ENCODE measurements around the gene SLC29A4. TPM values are rescaled to one million over a fixed set of nuclear protein-coding genes. Genes with fewer than 3 reads are reported as not detected.
"Not testable (repeated sequence)": the region's sequence is repeated elsewhere in the genome, so short reads cannot be mapped to it uniquely, and the experiment has no call there.

SLC29A4 gene
- total RNA-seq, 1 experiment from 2014 or later = 1.4 TPM

GRCh38 chr7:5274441-5274840, 8.3 kb upstream of the SLC29A4 start:
- DNase-seq (ENCODE audit: low read depth) = no peak

DNA sequence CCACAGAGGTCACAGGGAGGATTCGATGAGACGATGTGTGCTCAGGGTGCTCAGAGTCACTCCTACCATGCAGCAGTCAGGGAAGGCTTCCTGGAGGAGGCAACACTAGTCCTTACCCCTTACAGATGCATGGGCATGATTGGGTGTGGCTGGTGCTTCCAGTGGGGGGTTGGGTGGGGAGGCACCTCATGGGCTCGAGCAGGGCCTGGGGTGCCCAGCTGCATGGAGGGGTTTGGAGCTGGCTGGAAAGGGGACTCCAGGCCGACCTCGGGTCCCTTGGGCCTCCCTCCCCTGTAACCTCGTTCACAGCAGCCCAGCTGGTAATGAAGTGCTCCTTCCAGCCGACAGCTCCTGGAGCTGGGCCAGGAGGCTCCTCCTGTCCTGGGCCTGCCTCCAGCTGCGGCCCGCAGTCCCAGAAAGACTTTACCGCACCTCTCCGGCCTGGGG, 7.7 kb upstream of the SLC29A4 start:
- peak; percentile 32 for DNase-seq (ENCODE audit: low read depth)

DNA sequence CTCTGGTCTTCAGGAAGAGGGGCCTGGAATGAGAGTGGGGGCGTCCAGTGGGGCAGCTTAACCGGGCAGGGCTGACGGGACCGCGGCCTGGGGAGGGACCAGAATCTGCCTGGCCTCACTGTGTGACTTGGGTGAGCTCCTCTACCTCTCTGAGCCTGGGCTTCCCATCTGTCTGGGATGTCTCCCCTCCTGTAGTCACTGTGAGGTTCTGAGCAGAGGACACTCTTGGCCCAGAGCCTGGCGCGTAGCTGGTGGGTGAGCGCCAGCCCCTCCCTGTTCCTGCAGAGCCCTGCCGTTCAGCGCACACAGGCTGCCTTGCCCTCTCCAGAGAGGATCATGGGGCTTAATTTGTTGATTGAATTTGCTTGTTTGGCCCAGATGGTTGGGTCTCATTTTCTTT, 7.2 kb upstream of the SLC29A4 start:
- DNase-seq (ENCODE audit: low read depth) = not testable (repeated sequence)

DNA sequence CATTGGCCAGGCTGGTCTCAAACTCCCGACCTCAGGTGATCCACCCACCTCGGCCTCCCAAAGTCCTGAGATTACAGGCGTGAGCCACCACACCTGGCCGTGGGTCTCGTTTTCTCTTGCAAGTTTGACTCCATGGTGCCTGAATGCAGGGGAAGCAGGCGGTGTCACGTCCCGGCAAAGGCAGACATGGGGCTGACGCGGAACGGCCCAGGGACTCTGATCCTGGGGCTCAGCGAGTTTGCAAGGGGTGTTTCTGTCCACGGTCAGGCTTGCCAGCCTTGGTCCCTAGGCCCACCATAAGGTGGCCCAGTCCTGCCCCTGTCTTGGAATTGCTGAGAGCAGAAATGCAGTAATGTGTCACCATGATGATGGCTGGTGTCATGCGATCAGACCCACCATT, 6.6 kb upstream of the SLC29A4 start:
- not testable (repeated sequence) for DNase-seq (ENCODE audit: low read depth)

GRCh38 chr7:5276611-5277010, 6.1 kb upstream of the SLC29A4 start:
- no peak for DNase-seq (ENCODE audit: low read depth)

- peak; percentile 31 for DNase-seq (ENCODE audit: low read depth)
These were observed 4.0 kb upstream of the SLC29A4 start for GRCh38 chr7:5278766-5279165.

- no peak for DNase-seq (ENCODE audit: low read depth)
These were observed 3.0 kb upstream of the SLC29A4 start for GRCh38 chr7:5279734-5280133.

- DNase-seq (ENCODE audit: low read depth) = not testable (repeated sequence)
These were observed 894 bp upstream of the SLC29A4 start for GRCh38 chr7:5281598-5282500.

GRCh38 chr7:5283421-5284303, 919 bp downstream of the SLC29A4 start:
- peak; percentile 28 for DNase-seq (ENCODE audit: low read depth)

DNA sequence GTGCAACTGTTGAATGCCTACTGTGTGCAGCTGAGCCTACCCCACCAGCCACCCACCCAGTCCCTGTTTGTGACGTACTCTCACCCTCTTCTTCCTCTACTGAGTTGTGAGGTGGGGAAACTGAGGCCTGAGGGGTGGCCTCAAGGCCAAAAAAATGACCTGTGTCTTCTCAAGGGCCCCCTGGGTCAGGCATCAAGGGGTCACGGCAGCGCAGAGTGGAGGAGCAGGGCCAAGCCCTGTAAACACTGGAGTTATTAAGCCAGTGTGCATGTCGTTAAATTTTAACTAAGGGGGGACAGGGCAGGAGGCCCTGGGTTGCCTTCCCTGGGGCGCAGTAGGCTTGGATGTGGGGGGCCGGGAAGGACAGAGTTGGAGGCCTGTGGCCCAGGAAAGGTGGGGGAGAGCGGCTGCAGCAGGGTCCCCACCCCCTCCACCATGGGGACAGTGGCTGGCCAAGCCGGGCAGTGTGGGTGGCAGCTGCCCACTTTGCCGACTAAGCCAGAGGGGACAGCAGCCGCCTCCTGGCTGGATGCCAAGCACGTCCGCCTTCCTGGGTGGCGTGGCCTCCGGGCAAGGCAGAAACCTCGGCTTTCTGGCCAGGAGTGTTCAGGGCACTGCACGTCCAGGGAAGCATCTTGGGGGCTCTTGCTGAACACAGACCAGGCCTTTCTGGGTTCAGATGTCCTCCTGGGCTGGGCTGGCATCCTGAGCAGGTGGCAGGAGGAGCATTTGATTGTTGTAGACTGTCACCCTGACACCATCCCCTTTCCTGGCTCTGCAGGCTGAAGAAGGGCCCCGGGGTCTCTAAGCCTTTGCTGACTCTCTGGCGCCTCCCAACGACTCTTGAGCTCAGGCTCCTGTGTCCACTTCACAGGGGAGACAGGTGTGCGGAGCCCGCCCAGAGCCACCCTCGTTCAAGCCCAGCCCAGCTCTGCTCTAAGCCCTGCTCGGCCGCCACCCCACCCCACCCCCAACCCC, 1.9 kb downstream of the SLC29A4 start:
- DNase-seq (ENCODE audit: low read depth) = peak; percentile 36

DNA sequence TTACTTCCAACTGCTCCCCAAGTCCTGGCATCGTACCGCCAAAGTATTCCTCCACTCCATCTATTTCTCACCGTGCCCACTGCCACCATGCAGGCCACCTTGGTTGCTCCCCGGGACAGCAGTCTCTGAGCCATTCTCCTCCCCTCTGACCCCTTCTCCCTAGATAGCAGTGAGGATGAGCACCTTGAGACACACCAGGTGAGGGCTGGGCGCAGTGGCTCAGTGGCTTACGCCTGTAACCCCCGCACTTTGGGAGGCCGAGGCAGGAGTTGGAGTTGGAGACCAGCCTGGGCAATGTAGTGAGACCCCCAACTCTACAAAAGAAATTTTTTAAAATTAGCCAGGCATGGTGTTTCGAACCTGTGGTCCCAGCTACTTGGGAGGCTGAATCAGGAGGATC, 4.2 kb downstream of the SLC29A4 start:
- no peak for DNase-seq (ENCODE audit: low read depth)

DNA sequence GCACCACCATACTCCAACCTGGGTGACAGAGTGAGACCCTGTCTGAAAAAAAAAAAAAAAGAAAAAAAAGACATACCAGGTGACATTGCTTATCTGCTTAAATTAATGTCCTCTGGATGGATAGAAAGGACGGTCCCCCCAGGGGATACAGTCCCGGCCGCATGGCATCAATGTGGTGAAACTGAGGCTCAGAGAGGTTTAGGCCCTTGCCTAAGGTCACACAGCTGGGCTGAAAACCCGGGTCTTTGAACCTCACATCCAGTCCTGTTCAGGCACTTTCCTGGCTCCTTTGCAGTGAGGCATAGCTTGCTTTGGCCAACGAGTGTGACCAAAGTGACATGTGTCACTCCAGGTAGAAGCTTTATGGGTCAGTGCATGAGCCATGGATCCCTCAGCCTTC, 4.6 kb downstream of the SLC29A4 start:
- DNase-seq (ENCODE audit: low read depth) = not testable (repeated sequence)

DNA sequence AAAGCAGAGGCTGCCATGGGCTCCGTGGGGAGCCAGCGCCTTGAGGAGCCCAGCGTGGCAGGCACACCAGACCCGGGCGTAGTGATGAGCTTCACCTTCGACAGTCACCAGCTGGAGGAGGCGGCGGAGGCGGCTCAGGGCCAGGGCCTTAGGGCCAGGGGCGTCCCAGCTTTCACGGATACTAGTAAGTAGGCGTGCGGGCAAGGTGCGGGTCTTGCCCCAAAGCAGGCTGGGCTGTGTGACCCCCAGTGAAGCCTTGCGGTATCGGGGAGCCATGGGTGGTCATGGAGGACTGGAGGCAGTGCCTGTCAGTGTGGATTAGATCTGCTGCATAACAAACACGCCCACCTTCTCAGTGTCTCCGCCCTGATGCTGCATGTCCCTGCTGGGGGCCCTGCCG, 5.1 kb downstream of the SLC29A4 start:
- no peak for DNase-seq (ENCODE audit: low read depth)

DNA sequence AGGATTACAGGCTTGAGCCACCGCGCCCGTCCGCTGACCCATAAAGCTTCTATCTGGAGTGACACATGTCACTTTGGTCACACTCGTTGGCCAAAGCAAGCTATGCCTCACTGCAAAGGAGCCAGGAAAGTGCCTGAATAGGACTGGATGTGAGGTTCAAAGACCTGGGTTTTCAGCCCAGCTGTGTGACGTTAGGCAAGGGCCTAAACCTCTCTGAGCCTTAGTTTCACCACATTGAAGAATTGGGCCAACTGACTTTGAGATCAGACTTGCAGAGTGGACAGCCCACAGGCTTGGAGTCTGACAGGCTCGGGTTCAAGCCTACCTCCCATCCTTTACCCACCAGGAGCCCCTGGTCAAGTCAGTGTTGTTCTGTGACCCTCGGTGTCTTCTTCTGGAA, 5.8 kb downstream of the SLC29A4 start:
- not testable (repeated sequence) for DNase-seq (ENCODE audit: low read depth)

- DNase-seq (ENCODE audit: low read depth) = no peak
These were observed 6.6 kb downstream of the SLC29A4 start for GRCh38 chr7:5289355-5289754.

DNA sequence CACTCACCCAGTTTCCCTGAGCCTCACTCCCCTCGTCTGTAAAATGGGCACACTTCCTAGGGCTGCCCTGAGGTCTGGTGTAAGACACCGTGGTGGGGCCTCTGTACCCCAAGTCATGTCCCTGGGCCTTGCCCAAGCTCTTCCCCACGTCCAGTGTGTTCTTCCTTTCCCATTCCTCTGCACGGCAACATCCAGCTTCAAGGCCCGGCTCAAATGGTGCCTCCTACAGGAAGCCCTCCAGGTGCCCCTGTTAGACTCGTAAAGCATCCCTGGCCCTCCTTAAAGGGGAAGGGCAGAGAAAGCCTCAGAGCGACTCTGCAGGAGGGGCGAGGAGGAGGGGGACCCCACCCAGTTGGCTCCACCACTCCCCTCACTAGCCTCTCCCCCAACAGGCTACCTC, 8.6 kb downstream of the SLC29A4 start:
- no peak for DNase-seq (ENCODE audit: low read depth)

DNA sequence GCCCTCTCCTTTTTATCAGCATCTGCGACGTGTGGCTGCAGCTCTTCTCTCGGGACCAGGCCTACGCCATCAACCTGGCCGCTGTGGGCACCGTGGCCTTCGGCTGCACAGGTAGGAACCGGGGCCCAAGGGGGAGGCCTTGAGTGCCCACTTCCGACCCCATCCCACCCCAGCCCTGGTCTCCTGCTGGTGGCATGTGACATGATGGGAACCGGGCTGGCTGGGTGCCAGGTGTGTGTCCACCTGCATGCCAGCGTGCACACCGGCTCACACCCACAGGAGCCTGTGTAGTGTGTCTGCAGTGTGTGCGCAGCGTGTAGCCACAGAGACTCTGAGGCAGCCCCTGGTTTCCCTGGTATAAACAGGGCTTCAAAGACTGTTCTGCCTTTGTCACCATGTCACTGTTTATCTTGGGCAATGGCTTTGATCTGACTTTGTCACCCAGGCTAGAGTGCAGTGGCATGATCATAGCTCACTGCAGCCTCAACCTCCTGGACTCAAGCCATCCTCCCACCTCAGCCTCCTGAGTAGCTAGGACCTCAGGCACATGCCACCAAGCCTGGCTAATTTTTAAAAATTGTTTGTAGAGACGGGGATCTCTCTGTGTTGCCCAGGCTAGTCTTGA, 9.1 kb downstream of the SLC29A4 start:
- DNase-seq (ENCODE audit: low read depth) = not testable (repeated sequence)

DNA sequence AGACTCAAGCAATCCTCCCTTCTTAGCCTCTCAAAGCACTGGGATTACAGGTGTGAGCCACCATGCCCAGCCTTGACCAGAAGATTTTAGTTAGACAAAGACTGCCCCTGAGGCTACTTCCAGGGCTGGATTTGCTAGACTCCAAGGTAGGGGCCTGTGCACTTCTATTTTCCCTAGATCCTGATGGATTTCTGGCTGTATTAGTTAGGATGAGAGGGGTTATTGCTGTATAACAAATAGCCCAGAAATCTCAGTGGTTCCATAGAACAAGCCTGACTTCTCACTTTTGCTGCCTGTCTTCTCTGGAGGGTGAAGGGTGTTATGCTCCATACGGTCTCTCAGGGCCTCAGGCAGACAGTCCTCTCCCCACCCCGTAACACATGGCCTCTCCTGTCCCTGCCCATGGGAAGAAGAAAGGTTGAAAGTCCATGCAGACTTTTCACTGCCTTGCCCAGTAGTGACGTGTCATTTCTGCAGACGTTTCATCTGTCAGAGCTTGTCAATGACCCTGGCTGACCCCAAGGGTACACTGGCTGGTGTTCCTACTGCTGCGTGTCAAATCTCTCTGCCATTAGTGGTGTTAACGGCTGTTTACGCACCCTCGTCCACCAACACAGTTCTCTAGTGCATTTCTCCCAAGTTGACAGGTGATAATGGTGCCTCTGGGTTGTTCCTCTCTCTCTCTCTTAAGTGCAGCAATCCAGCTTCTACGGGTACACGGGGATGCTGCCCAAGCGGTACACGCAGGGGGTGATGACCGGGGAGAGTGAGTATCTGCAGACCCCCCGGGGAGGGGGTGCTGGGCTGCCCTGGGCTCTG, 11.6 kb downstream of the SLC29A4 start:
- no peak for DNase-seq (ENCODE audit: low read depth)

GRCh38 chr7:5295039-5296014, 12.6 kb downstream of the SLC29A4 start:
- no peak for DNase-seq (ENCODE audit: low read depth)
